ENCODE measurements around the gene HOXC10.

The HOXC10 gene

GRCh38 chr12:53942467-53942997 is 42.4 kb upstream of the HOXC10 start:
- H3K27me3 ChIP-seq (ENCODE audit: control insufficient read depth in 1 of 2, insufficient read depth in 2 of 2, low read length in 2 of 2): peaks cover 72 to 89% of the 10 kb centered on the region in 2 donors
- peaks cover 6% of the 10 kb centered on the region for H3K4me1 ChIP-seq (ENCODE audit: control insufficient read depth, insufficient read depth, low read length)
- no peaks in the 10 kb centered on the region for H3K9me3 ChIP-seq (ENCODE audit: control insufficient read depth in 2 of 2, low read length in 2 of 2)
- H3K9ac ChIP-seq (ENCODE audit: low read length in 2 of 2): no peak overlapping the region
- no peak overlapping the region for H3K27ac ChIP-seq (ENCODE audit: low read length)
- no peaks in the 10 kb centered on the region for H3K36me3 ChIP-seq (ENCODE audit: control insufficient read depth in 2 of 2, insufficient read depth in 2 of 2, low read length in 2 of 2)
- no peak overlapping the region for H3K4me3 ChIP-seq (ENCODE audit: low read length in 2 of 2)

GRCh38 chr12:53944209-53944608 is 40.7 kb upstream of the HOXC10 start:
- Histone ChIP-seq H3K27me3 (ENCODE audit: control insufficient read depth in 1 of 2, insufficient read depth in 2 of 2, low read length in 2 of 2) (peaks cover 76 to 89% of the 10 kb centered on the region in 2 donors), H3K9me3 (ENCODE audit: control insufficient read depth in 2 of 2, low read length in 2 of 2) (no peaks in the 10 kb centered on the region), H3K9ac (ENCODE audit: low read length in 2 of 2) (no peak overlapping the region), H3K36me3 (ENCODE audit: control insufficient read depth in 2 of 2, insufficient read depth in 2 of 2, low read length in 2 of 2) (no peaks in the 10 kb centered on the region), H3K27ac (ENCODE audit: low read length) (no peak overlapping the region), H3K4me1 (ENCODE audit: control insufficient read depth, insufficient read depth, low read length) (no peaks in the 10 kb centered on the region), H3K4me3 (ENCODE audit: low read length in 2 of 2) (no peak overlapping the region)

- H3K9me3 ChIP-seq (ENCODE audit: control insufficient read depth in 2 of 2, low read length in 2 of 2): no peaks in the 10 kb centered on the region
- no peaks in the 10 kb centered on the region for H3K36me3 ChIP-seq (ENCODE audit: control insufficient read depth in 2 of 2, insufficient read depth in 2 of 2, low read length in 2 of 2)
- peaks cover 77 to 89% of the 10 kb centered on the region in 2 donors for H3K27me3 ChIP-seq (ENCODE audit: control insufficient read depth in 1 of 2, insufficient read depth in 2 of 2, low read length in 2 of 2)
- H3K4me3 ChIP-seq (ENCODE audit: low read length in 2 of 2): no peak overlapping the region
- no peak overlapping the region for H3K9ac ChIP-seq (ENCODE audit: low read length in 2 of 2)
- H3K4me1 ChIP-seq (ENCODE audit: control insufficient read depth, insufficient read depth, low read length): no peaks in the 10 kb centered on the region
- H3K27ac ChIP-seq (ENCODE audit: low read length): no peak overlapping the region
Observed at GRCh38 chr12:53944907-53945847, 39.8 kb upstream of the HOXC10 start.

GRCh38 chr12:53947743-53948142 is 37.2 kb upstream of the HOXC10 start:
- peaks cover 7% of the 10 kb centered on the region for H3K4me1 ChIP-seq (ENCODE audit: control insufficient read depth, insufficient read depth, low read length)
- H3K27me3 ChIP-seq (ENCODE audit: control insufficient read depth in 1 of 2, insufficient read depth in 2 of 2, low read length in 2 of 2): peaks cover 85 to 96% of the 10 kb centered on the region in 2 donors
- H3K36me3 ChIP-seq (ENCODE audit: control insufficient read depth in 2 of 2, insufficient read depth in 2 of 2, low read length in 2 of 2): no peaks in the 10 kb centered on the region
- H3K9me3 ChIP-seq (ENCODE audit: control insufficient read depth in 2 of 2, low read length in 2 of 2): no peaks in the 10 kb centered on the region
- H3K4me3 ChIP-seq (ENCODE audit: low read length in 2 of 2): no peak overlapping the region
- H3K9ac ChIP-seq (ENCODE audit: low read length in 2 of 2): no peak overlapping the region
- no peak overlapping the region for H3K27ac ChIP-seq (ENCODE audit: low read length)

- no peak overlapping the region for H3K4me3 ChIP-seq (ENCODE audit: low read length in 2 of 2)
- no peak overlapping the region for H3K9ac ChIP-seq (ENCODE audit: low read length in 2 of 2)
Observed at GRCh38 chr12:53948650-53949593, 36.0 kb upstream of the HOXC10 start.

GRCh38 chr12:53949631-53950436 is 35.1 kb upstream of the HOXC10 start:
- Histone ChIP-seq H3K4me1 (ENCODE audit: control insufficient read depth, insufficient read depth, low read length) (peaks cover 7% of the 10 kb centered on the region), H3K9me3 (ENCODE audit: control insufficient read depth in 2 of 2, low read length in 2 of 2) (no peaks in the 10 kb centered on the region), H3K27me3 (ENCODE audit: control insufficient read depth in 1 of 2, insufficient read depth in 2 of 2, low read length in 2 of 2) (peaks cover 92 to 96% of the 10 kb centered on the region in 2 donors), H3K36me3 (ENCODE audit: control insufficient read depth in 2 of 2, insufficient read depth in 2 of 2, low read length in 2 of 2) (no peaks in the 10 kb centered on the region), H3K4me3 (ENCODE audit: low read length in 2 of 2) (no peak overlapping the region), H3K27ac (ENCODE audit: low read length) (no peak overlapping the region), H3K9ac (ENCODE audit: low read length in 2 of 2) (no peak overlapping the region)

More at GRCh38 chr12:53948650-53949593, 36.0 kb upstream of the HOXC10 start:
- H3K4me1 ChIP-seq (ENCODE audit: control insufficient read depth, insufficient read depth, low read length): peaks cover 7% of the 10 kb centered on the region
- no peaks in the 10 kb centered on the region for H3K9me3 ChIP-seq (ENCODE audit: control insufficient read depth in 2 of 2, low read length in 2 of 2)
- H3K36me3 ChIP-seq (ENCODE audit: control insufficient read depth in 2 of 2, insufficient read depth in 2 of 2, low read length in 2 of 2): no peaks in the 10 kb centered on the region
- peaks cover 92 to 96% of the 10 kb centered on the region in 2 donors for H3K27me3 ChIP-seq (ENCODE audit: control insufficient read depth in 1 of 2, insufficient read depth in 2 of 2, low read length in 2 of 2)
- H3K27ac ChIP-seq (ENCODE audit: low read length): no peak overlapping the region

GRCh38 chr12:53950437-53950773 is 34.5 kb upstream of the HOXC10 start:
- Histone ChIP-seq H3K4me3 (ENCODE audit: low read length in 2 of 2) (no peak overlapping the region), H3K4me1 (ENCODE audit: control insufficient read depth, insufficient read depth, low read length) (peaks cover 7% of the 10 kb centered on the region), H3K9me3 (ENCODE audit: control insufficient read depth in 2 of 2, low read length in 2 of 2) (no peaks in the 10 kb centered on the region), H3K9ac (ENCODE audit: low read length in 2 of 2) (no peak overlapping the region), H3K36me3 (ENCODE audit: control insufficient read depth in 2 of 2, insufficient read depth in 2 of 2, low read length in 2 of 2) (no peaks in the 10 kb centered on the region), H3K27ac (ENCODE audit: low read length) (no peak overlapping the region), H3K27me3 (ENCODE audit: control insufficient read depth in 1 of 2, insufficient read depth in 2 of 2, low read length in 2 of 2) (peaks cover 90 to 96% of the 10 kb centered on the region in 2 donors)

- Histone ChIP-seq H3K36me3 (ENCODE audit: control insufficient read depth in 2 of 2, insufficient read depth in 2 of 2, low read length in 2 of 2) (no peaks in the 10 kb centered on the region), H3K27ac (ENCODE audit: low read length) (no peak overlapping the region), H3K9me3 (ENCODE audit: control insufficient read depth in 2 of 2, low read length in 2 of 2) (no peaks in the 10 kb centered on the region), H3K9ac (ENCODE audit: low read length in 2 of 2) (no peak overlapping the region), H3K4me3 (ENCODE audit: low read length in 2 of 2) (no peak overlapping the region), H3K4me1 (ENCODE audit: control insufficient read depth, insufficient read depth, low read length) (peaks cover 9% of the 10 kb centered on the region), H3K27me3 (ENCODE audit: control insufficient read depth in 1 of 2, insufficient read depth in 2 of 2, low read length in 2 of 2) (peaks cover 90 to 96% of the 10 kb centered on the region in 2 donors)
Observed at GRCh38 chr12:53950789-53951576, 34.0 kb upstream of the HOXC10 start.

- Histone ChIP-seq H3K36me3 (ENCODE audit: control insufficient read depth in 2 of 2, insufficient read depth in 2 of 2, low read length in 2 of 2) (no peaks in the 10 kb centered on the region), H3K27me3 (ENCODE audit: control insufficient read depth in 1 of 2, insufficient read depth in 2 of 2, low read length in 2 of 2) (peaks cover 90 to 97% of the 10 kb centered on the region in 2 donors)
Observed at GRCh38 chr12:53951577-53952334, 33.2 kb upstream of the HOXC10 start.

More at GRCh38 chr12:53951577-53952334, 33.2 kb upstream of the HOXC10 start:
- no peak overlapping the region for H3K4me3 ChIP-seq (ENCODE audit: low read length in 2 of 2)
- H3K27ac ChIP-seq (ENCODE audit: low read length): no peak overlapping the region
- H3K9ac ChIP-seq (ENCODE audit: low read length in 2 of 2): no peak overlapping the region
- H3K9me3 ChIP-seq (ENCODE audit: control insufficient read depth in 2 of 2, low read length in 2 of 2): no peaks in the 10 kb centered on the region
- H3K4me1 ChIP-seq (ENCODE audit: control insufficient read depth, insufficient read depth, low read length): peaks cover 13% of the 10 kb centered on the region

Data from stomach smooth muscle (tissue), 2 donors.